Spleen (tissue), 11 donors: ENCODE measurements around the gene MYOD1. TPM values are rescaled to one million over a fixed set of nuclear protein-coding genes. Genes with fewer than 3 reads are reported as not detected.

Experiments
- DNase-seq: peaks from one replicate; pipeline ENCODE4 v3.0.0-alpha.2; 2020
- H3K27ac ChIP-seq, 8 donors: fragments of 200-600 bp; sonication (generic) in 7 of 8; 1 replicate in 4 of 8; 2 replicates in 4 of 8; pipeline versions ENCODE4 v1.5.0 to v1.8.0; 2016 to 2021; ENCODE audit warnings: inconsistent platforms in 4 of 8, mild to moderate bottlenecking in 4 of 8, moderate library complexity in 1 of 8
- H3K27me3 ChIP-seq, 7 donors: fragments of 200-600 bp; sonication (generic) in 6 of 7; replicated peaks in 1 of 7; 1 replicate in 4 of 7; 2 replicates in 3 of 7; pipeline versions ENCODE4 v1.5.0 to v1.8.0; 2016 to 2021; ENCODE audit warnings: inconsistent platforms in 3 of 7, mild to moderate bottlenecking in 1 of 7
- H3K36me3 ChIP-seq, 6 donors: fragments of 200-600 bp; sonication (generic) in 5 of 6; 1 replicate in 4 of 6; 2 replicates in 2 of 6; pipeline versions ENCODE4 v1.5.0 to v1.8.0; 2016 to 2021; ENCODE audit warnings: inconsistent platforms in 2 of 6
- H3K4me1 ChIP-seq, 6 donors: fragments of 200-600 bp; sonication (generic) in 5 of 6; 1 replicate in 3 of 6; 2 replicates in 3 of 6; pipeline versions ENCODE4 v1.5.0 to v1.8.0; 2016 to 2021; ENCODE audit warnings: inconsistent platforms in 3 of 6
- H3K4me3 ChIP-seq, 8 donors: fragments of 200-600 bp; sonication (generic) in 7 of 8; 1 replicate in 4 of 8; 2 replicates in 4 of 8; pipeline versions ENCODE4 v1.5.0 to v1.8.0; 2016 to 2021; ENCODE audit warnings: inconsistent platforms in 4 of 8, mild to moderate bottlenecking in 4 of 8, moderate library complexity in 2 of 8
- H3K9me3 ChIP-seq, 8 donors: fragments of 200-600 bp; sonication (generic) in 7 of 8; 1 replicate in 4 of 8; 2 replicates in 4 of 8; pipeline versions ENCODE4 v1.5.0 to v1.8.0; 2016 to 2021; ENCODE audit warnings: inconsistent platforms in 4 of 8
- POLR2A ChIP-seq, 3 donors: fragments of 450-650 bp; IDR thresholded peaks; one replicate each; pipeline ENCODE4 v1.5.1; 2017; ENCODE audit warnings: antibody characterized with exemption in 3 of 3, mild to moderate bottlenecking in 1 of 3
- POLR2AphosphoS5 ChIP-seq, 3 donors: sonication (generic); formaldehyde crosslinking; IDR thresholded peaks; one replicate each; pipeline ENCODE4 v1.5.1; 2017; ENCODE audit warnings: antibody characterized with exemption in 3 of 3
- WGBS, 5 donors: extraction: QIAGEN DNeasy Blood & Tissue Kit in 3 of 5; methylation state at CpG; one replicate each; pipeline versions ENCODE4 v1.1.5 to v1.1.7; 2013 to 2018; 5-methylcytosine and 5-hydroxymethylcytosine counted together
- intact Hi-C: fragments of 100-400 bp; cut with DNase I; formaldehyde crosslinking; loops from one replicate; pipeline ENCODE4 v1.15.0; 2023; ENCODE audit warnings: low total_unique reads
- polyA plus RNA-seq, 3 donors: library from polyadenylated mRNA; stranded (reverse); fragments of 200-250 nt; gene quantifications; one replicate each; pipeline ENCODE4 v1.2.1, GENCODE V29; 2013
- total RNA-seq, 7 donors: library from RNA; depleted of rRNA in 3 of 7; stranded (reverse); fragments of >200 nt in 3 of 7; fragmentation: NEBNext Ultra II Directional in 4 of 7; extraction: Animal tissue kit (Norgen Biotek cat#: 25700) in 4 of 7; gene quantifications; one replicate each; pipeline versions ENCODE4 v1.1.0 to v1.2.1, GENCODE V29; 2016 to 2021
- TF ChIP-seq, protein P1 (sequence below), 11 experiments: fragments of 200-600 bp in 7 of 11; fragments of 450-650 bp in 4 of 11; sonication (generic) in 4 of 11; IDR thresholded peaks in 8 of 11; conservative IDR thresholded peaks in 3 of 11; 1 replicate in 7 of 11; 2 replicates in 4 of 11; pipeline versions ENCODE4 v1.4.0 to v1.8.0; 2016 to 2021; ENCODE audit warnings: antibody characterized with exemption in 11 of 11, inconsistent platforms in 4 of 11, mild to moderate bottlenecking in 1 of 11
- donor health status: healthy with polysubstance abuse.
- donor health status: DM: no; HTN: no; CAD: no; lungs with moderate emphysema.
- donor health status: DM: no; HTN: no; CAD: no.
- donor health status: Bipolar disorder and iron deficiency.
- donor health status: healthy.
- donor health status: DM: no; HTN: no; CAD: no.
- donor health status: DM: yes; HTN: yes; CAD: no.

The MYOD1 gene
- total and polyA plus RNA-seq, 10 donors, result 0.04 TPM; not detected in 9

DNA sequence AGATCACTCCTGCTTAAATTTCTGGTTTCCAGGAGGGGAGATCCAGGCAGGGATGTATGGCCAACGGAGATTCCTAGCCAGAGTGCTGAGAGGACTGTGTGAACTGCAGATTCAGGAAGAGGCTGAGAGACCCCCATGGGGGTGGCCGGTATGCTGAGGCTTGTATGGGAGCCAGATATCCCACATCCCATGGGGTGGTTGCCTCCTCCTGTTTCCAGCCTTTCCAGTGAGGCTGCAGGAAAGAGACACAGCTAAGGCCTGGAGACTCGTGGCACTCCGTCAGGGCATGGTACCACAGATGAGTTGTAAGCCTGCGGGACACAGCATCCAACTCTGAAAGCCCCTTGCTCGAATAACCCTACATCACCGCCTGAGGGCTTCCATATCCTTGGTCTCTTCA is 1.4 kb upstream of the MYOD1 start:
- peaks cover 0 to 39% (median 26%) of the 10 kb centered on the region in 6 donors for H3K4me1 ChIP-seq
- no peaks in the 10 kb centered on the region for H3K9me3 ChIP-seq
- no peak for DNase-seq
- 43 to 58% (median 56%) methylated on average over 7 of the region's 7 CpGs for WGBS, 5 donors
- peaks cover 3 to 98% (median 65%) of the 10 kb centered on the region in 7 donors for H3K27me3 ChIP-seq
- intact Hi-C loops, result no loop called here
- H3K27ac ChIP-seq, result no peak overlapping the region
- no peak overlapping the region for H3K4me3 ChIP-seq
- no peaks in the 10 kb centered on the region for H3K36me3 ChIP-seq
- TF ChIP-seq POLR2AphosphoS5 (IDR thresholded peaks at IDR 0.05) (no peak), POLR2A (IDR thresholded peaks at IDR 0.05) (no peak)
- TF ChIP-seq, protein P1, sequence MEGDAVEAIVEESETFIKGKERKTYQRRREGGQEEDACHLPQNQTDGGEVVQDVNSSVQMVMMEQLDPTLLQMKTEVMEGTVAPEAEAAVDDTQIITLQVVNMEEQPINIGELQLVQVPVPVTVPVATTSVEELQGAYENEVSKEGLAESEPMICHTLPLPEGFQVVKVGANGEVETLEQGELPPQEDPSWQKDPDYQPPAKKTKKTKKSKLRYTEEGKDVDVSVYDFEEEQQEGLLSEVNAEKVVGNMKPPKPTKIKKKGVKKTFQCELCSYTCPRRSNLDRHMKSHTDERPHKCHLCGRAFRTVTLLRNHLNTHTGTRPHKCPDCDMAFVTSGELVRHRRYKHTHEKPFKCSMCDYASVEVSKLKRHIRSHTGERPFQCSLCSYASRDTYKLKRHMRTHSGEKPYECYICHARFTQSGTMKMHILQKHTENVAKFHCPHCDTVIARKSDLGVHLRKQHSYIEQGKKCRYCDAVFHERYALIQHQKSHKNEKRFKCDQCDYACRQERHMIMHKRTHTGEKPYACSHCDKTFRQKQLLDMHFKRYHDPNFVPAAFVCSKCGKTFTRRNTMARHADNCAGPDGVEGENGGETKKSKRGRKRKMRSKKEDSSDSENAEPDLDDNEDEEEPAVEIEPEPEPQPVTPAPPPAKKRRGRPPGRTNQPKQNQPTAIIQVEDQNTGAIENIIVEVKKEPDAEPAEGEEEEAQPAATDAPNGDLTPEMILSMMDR (IDR thresholded peaks at IDR 0.05 in 8 of 11, conservative IDR thresholded peaks at IDR 0.05 in 3 of 11), result no peak

DNA sequence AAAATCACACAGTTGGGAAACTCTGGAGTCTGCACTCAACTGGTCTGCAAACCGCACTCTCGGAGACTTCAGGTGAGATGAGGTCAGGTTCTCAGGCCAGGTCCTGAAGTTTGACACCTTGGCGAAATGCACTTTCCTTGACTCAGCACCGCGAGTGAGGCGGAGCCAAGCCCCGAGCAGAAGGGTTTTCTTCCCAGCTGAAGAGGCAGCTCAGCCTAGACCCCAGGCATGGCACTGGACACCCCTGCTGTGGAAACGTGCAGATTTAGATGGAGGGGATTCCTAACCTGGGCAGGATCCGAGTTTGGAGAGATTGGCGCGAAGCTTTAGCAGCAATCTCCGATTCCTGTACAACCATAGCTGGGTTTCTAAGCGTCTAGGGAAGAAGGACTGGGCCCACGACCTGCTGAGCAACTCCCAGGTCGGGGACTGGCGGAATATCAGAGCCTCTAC is 835 bp upstream of the MYOD1 start:
- WGBS, 5 donors, result 11 to 23% (median 13%) methylated on average over 11 to 16 of the region's 16 CpGs
- H3K36me3 ChIP-seq, result no peaks in the 10 kb centered on the region
- no peak overlapping the region for H3K27ac ChIP-seq
- H3K4me1 ChIP-seq, result peaks cover 0 to 39% (median 26%) of the 10 kb centered on the region in 6 donors
- intact Hi-C loops, result no loop called here
- TF ChIP-seq POLR2AphosphoS5 (IDR thresholded peaks at IDR 0.05) (no peak), POLR2A (IDR thresholded peaks at IDR 0.05) (no peak)
- TF ChIP-seq, protein P1 (IDR thresholded peaks at IDR 0.05 in 8 of 11, conservative IDR thresholded peaks at IDR 0.05 in 3 of 11), result no peak
- H3K4me3 ChIP-seq, result no peak overlapping the region
- H3K9me3 ChIP-seq, result no peaks in the 10 kb centered on the region
- no peak for DNase-seq
- H3K27me3 ChIP-seq, result peaks cover 3 to 98% (median 64%) of the 10 kb centered on the region in 7 donors

DNA sequence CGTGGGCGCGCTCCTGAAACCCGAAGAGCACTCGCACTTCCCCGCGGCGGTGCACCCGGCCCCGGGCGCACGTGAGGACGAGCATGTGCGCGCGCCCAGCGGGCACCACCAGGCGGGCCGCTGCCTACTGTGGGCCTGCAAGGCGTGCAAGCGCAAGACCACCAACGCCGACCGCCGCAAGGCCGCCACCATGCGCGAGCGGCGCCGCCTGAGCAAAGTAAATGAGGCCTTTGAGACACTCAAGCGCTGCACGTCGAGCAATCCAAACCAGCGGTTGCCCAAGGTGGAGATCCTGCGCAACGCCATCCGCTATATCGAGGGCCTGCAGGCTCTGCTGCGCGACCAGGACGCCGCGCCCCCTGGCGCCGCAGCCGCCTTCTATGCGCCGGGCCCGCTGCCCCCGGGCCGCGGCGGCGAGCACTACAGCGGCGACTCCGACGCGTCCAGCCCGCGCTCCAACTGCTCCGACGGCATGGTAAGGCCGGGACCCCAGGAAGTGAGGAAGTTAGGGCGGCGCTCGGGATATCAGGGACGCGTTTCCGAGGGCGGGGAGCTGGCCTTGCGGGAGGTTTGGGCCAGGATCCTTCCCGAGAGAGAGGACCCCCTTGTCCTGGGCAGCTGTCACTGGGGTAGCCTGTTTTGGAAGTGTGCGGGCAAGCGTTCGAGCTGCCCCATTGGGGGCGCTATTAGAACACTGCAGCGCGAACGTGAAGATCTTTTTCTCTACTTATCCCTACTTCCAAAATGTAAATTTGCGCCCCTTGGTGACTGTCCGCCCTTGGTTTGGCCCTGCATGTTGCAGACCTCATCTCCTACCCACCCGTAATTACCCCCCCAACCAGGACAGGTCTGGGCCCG is 796 bp downstream of the MYOD1 start:
- Histone ChIP-seq H3K4me1 (peaks cover 0 to 39% (median 26%) of the 10 kb centered on the region in 6 donors), H3K36me3 (no peaks in the 10 kb centered on the region), H3K9me3 (no peaks in the 10 kb centered on the region), H3K4me3 (peak overlapping the region in 4 of 8 donors; percentile 5 to 27 (median 13)), H3K27me3 (peaks cover 3 to 98% (median 53%) of the 10 kb centered on the region in 7 donors), H3K27ac (no peak overlapping the region)
- TF ChIP-seq POLR2AphosphoS5 (IDR thresholded peaks at IDR 0.05) (no peak), POLR2A (IDR thresholded peaks at IDR 0.05) (no peak)
- TF ChIP-seq, protein P1 (IDR thresholded peaks at IDR 0.05 in 8 of 11, conservative IDR thresholded peaks at IDR 0.05 in 3 of 11), result no peak
- 4 to 9% (median 7%) methylated on average over 35 to 85 of the region's 85 CpGs for WGBS, 5 donors
- intact Hi-C loops, result loop anchor here (10.0 kb wide), 2 partner anchors 115 to 255 kb away; no protein-coding TSS in a partner anchor
- DNase-seq, result no peak

DNA sequence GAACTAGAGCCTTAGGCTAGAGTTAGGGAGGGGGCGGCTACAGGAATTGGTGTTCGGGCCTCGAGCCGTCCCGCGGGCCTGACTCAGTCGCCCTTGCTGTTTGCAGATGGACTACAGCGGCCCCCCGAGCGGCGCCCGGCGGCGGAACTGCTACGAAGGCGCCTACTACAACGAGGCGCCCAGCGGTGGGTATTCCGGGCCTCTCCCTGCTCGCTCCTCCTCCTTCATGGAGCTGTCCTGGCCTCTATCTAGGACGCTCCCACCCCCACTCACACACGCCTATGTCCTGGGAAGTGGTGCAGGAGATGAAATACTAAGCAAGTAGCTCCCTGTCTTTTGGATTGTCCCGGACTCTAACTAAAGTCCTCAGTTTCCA is 1.4 kb downstream of the MYOD1 start:
- no peaks in the 10 kb centered on the region for H3K9me3 ChIP-seq
- intact Hi-C loops, result loop anchor here (10.0 kb wide), 2 partner anchors 116 to 254 kb away; no protein-coding TSS in a partner anchor
- peak overlapping the region in 2 of 8 donors; percentile 10 to 27 for H3K4me3 ChIP-seq
- TF ChIP-seq, protein P1 (IDR thresholded peaks at IDR 0.05 in 8 of 11, conservative IDR thresholded peaks at IDR 0.05 in 3 of 11), result no peak
- no peak for TF ChIP-seq POLR2A (IDR thresholded peaks at IDR 0.05)
- no peak for TF ChIP-seq POLR2AphosphoS5 (IDR thresholded peaks at IDR 0.05)
- no peak for DNase-seq
- H3K27me3 ChIP-seq, result peaks cover 3 to 99% (median 53%) of the 10 kb centered on the region in 7 donors
- 7 to 10% (median 7%) methylated on average over 3 to 24 of the region's 24 CpGs for WGBS, 5 donors
- no peaks in the 10 kb centered on the region for H3K36me3 ChIP-seq
- no peak overlapping the region for H3K27ac ChIP-seq
- peaks cover 0 to 39% (median 26%) of the 10 kb centered on the region in 6 donors for H3K4me1 ChIP-seq
